ENCODE data around the gene TMEM87A. TPM values are rescaled to one million over a fixed set of nuclear protein-coding genes. Genes with fewer than 3 reads are reported as not detected.

Gene TMEM87A
- total RNA-seq, 2 donors from 2014 or later: 43.5 to 46.8 TPM

- Mint-ChIP-seq H3K36me3 (ENCODE audit: low read depth) (peaks cover 75% of the 10 kb centered on the region), H3K4me1 (no peaks in the 10 kb centered on the region), H3K27ac (no peak overlapping the region), H3K27me3 (no peaks in the 10 kb centered on the region), H3K4me3 (no peak overlapping the region), H3K9me3 (no peaks in the 10 kb centered on the region)
- ATAC-seq (replicated peaks): no peak
Observed at GRCh38 chr15:42282926-42283325, 9.7 kb upstream of the TMEM87A start.

DNA sequence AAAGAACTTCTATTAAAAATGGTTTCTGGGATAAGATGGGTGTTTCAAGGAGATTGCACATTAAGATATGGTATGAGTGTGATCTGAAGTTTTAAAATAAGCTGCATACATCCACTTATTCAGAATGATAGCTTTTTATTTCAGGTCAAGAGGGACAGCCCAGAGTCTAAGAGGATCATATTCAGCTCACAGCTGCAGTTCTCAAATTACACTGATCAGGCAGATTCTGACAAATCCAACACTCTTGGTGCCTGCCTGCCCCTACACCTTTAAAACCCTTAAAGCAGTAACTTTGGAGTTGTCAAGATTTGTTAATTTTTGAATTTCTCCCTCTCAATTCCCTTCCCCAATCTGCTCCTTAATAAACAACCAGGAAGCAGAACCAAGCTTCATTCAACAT, 9.1 kb upstream of the TMEM87A start:
- Mint-ChIP-seq H3K27ac (no peak overlapping the region), H3K4me1 (no peaks in the 10 kb centered on the region), H3K4me3 (no peak overlapping the region), H3K27me3 (no peaks in the 10 kb centered on the region), H3K36me3 (ENCODE audit: low read depth) (peaks cover 71% of the 10 kb centered on the region), H3K9me3 (no peaks in the 10 kb centered on the region)
- no peak for ATAC-seq (replicated peaks)

- no peak overlapping the region for H3K4me3 Mint-ChIP-seq
- H3K27me3 Mint-ChIP-seq: no peaks in the 10 kb centered on the region
- H3K4me1 Mint-ChIP-seq: peaks cover 6% of the 10 kb centered on the region
- peaks cover 47% of the 10 kb centered on the region for H3K36me3 Mint-ChIP-seq (ENCODE audit: low read depth)
- no peaks in the 10 kb centered on the region for H3K9me3 Mint-ChIP-seq
- H3K27ac Mint-ChIP-seq: no peak overlapping the region
- peak; percentile 21 for ATAC-seq (replicated peaks)
Observed at GRCh38 chr15:42279234-42279723, 6.0 kb upstream of the TMEM87A start.

DNA sequence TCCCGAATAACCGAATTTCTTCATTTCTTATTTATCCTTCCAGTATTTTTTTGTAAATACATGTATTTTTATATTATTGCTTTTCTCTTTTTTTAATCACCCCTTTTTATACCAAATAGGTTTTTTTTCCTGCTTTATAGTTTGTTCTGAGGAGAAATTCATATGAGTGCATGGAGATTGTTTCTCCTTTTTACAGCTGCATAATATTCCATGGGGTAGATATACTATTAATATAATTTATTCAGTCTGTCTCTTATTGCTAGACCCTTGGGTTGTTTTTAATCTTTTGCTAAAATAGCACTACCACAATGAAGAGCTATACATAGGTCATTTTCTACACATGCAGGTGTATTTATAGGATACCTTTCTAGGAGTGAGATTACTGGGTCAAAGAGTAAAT, 3.5 kb upstream of the TMEM87A start:
- no peaks in the 10 kb centered on the region for H3K27me3 Mint-ChIP-seq
- no peak overlapping the region for H3K27ac Mint-ChIP-seq
- H3K4me3 Mint-ChIP-seq: no peak overlapping the region
- peaks cover 52% of the 10 kb centered on the region for H3K36me3 Mint-ChIP-seq (ENCODE audit: low read depth)
- H3K9me3 Mint-ChIP-seq: no peaks in the 10 kb centered on the region
- ATAC-seq (replicated peaks): no peak
- peaks cover 9% of the 10 kb centered on the region for H3K4me1 Mint-ChIP-seq

- Mint-ChIP-seq H3K9me3 (no peaks in the 10 kb centered on the region), H3K4me3 (peak overlapping the region; percentile 96), H3K27me3 (no peaks in the 10 kb centered on the region), H3K4me1 (peaks cover 15% of the 10 kb centered on the region), H3K27ac (peak overlapping the region; percentile 100), H3K36me3 (ENCODE audit: low read depth) (peaks cover 55% of the 10 kb centered on the region)
- no peak for ATAC-seq (replicated peaks)
Observed at GRCh38 chr15:42275780-42276391, 2.7 kb upstream of the TMEM87A start.

DNA sequence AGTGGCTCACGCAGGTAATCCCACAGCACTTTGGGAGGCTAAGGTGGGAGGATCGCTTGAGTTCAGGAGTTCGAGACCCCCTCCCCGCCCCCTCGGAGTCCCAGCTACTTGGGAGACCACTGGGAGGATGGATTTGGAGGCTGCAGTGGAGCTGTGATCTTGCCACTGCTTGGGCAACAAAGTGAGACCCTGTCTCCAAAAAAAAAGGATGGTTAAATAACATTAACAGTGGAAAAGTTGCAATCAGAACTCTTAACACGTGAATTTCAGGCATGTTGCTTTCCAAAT, 1.4 kb upstream of the TMEM87A start:
- Mint-ChIP-seq H3K9me3 (no peaks in the 10 kb centered on the region), H3K4me1 (peaks cover 19% of the 10 kb centered on the region), H3K27me3 (no peaks in the 10 kb centered on the region), H3K36me3 (ENCODE audit: low read depth) (peaks cover 54% of the 10 kb centered on the region), H3K27ac (peak overlapping the region; percentile 100), H3K4me3 (peak overlapping the region; percentile 96)
- ATAC-seq (replicated peaks): no peak

- peak overlapping the region; percentile 96 for H3K4me3 Mint-ChIP-seq
- no peaks in the 10 kb centered on the region for H3K9me3 Mint-ChIP-seq
- ATAC-seq (replicated peaks): peak; percentile 42
- no peaks in the 10 kb centered on the region for H3K27me3 Mint-ChIP-seq
- H3K36me3 Mint-ChIP-seq (ENCODE audit: low read depth): peaks cover 55% of the 10 kb centered on the region
- H3K27ac Mint-ChIP-seq: peak overlapping the region; percentile 100
- H3K4me1 Mint-ChIP-seq: peaks cover 19% of the 10 kb centered on the region
Observed at GRCh38 chr15:42273900-42274701, 868 bp upstream of the TMEM87A start.

GRCh38 chr15:42270996-42271395, 2.2 kb downstream of the TMEM87A start:
- Mint-ChIP-seq H3K4me3 (peak overlapping the region; percentile 96), H3K36me3 (ENCODE audit: low read depth) (peaks cover 75% of the 10 kb centered on the region), H3K9me3 (no peaks in the 10 kb centered on the region), H3K4me1 (peaks cover 23% of the 10 kb centered on the region), H3K27ac (no peak overlapping the region), H3K27me3 (no peaks in the 10 kb centered on the region)
- no peak for ATAC-seq (replicated peaks)

DNA sequence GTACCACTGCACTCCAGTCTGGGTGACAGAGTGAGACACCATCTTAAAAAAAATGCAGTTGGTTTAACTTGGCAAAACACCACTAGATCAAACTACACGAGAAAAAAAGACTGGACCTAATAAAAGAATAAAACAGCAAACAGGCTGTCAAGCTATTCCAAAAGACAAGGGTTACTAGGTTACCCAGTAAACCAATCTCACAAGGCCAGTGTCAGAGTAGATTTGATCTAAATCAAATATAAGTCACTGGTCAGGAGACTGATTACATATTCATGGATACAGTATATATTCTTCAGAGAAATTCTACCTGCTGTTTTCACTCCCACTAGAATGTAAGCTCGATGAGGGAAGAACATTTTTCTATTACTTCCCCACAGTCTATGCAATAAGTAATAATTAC, 2.7 kb downstream of the TMEM87A start:
- Mint-ChIP-seq H3K27me3 (no peaks in the 10 kb centered on the region), H3K36me3 (ENCODE audit: low read depth) (peaks cover 80% of the 10 kb centered on the region), H3K9me3 (no peaks in the 10 kb centered on the region), H3K27ac (no peak overlapping the region), H3K4me1 (peaks cover 19% of the 10 kb centered on the region), H3K4me3 (peak overlapping the region; percentile 96)
- no peak for ATAC-seq (replicated peaks)

DNA sequence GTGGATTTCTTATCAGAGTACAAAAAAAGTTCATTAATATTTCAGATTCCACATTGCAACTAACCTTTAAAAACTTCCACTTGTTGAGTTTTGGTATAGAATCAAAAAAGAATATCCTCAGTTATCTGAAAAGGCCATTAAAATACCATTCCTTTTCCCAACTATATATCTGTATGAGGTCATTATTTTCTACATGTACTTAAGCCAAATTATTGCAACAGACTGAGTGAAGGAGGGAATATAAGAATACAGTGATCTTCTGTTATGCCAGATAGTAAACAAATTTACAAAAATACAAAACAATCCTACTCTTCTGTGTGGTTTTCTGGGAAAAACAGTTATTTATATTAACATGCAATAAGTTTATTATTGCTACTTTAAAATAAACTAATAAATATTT, 5.9 kb downstream of the TMEM87A start:
- no peak overlapping the region for H3K4me3 Mint-ChIP-seq
- peaks cover 18% of the 10 kb centered on the region for H3K4me1 Mint-ChIP-seq
- no peaks in the 10 kb centered on the region for H3K27me3 Mint-ChIP-seq
- no peak overlapping the region for H3K27ac Mint-ChIP-seq
- H3K9me3 Mint-ChIP-seq: no peaks in the 10 kb centered on the region
- ATAC-seq (replicated peaks): no peak
- H3K36me3 Mint-ChIP-seq (ENCODE audit: low read depth): peaks cover 97% of the 10 kb centered on the region

- Mint-ChIP-seq H3K4me1 (peaks cover 5% of the 10 kb centered on the region), H3K9me3 (no peaks in the 10 kb centered on the region), H3K36me3 (ENCODE audit: low read depth) (peaks cover 100% of the 10 kb centered on the region), H3K27me3 (no peaks in the 10 kb centered on the region), H3K27ac (no peak overlapping the region), H3K4me3 (no peak overlapping the region)
- ATAC-seq (replicated peaks): no peak
Observed at GRCh38 chr15:42264795-42265194, 8.4 kb downstream of the TMEM87A start.

- Mint-ChIP-seq H3K27me3 (no peaks in the 10 kb centered on the region), H3K27ac (no peak overlapping the region), H3K36me3 (ENCODE audit: low read depth) (peaks cover 56% of the 10 kb centered on the region), H3K9me3 (peaks cover 20% of the 10 kb centered on the region), H3K4me3 (no peak overlapping the region), H3K4me1 (peaks cover 11% of the 10 kb centered on the region)
- no peak for ATAC-seq (replicated peaks)
Observed at GRCh38 chr15:42253300-42253699, 19.9 kb downstream of the TMEM87A start.

- Mint-ChIP-seq H3K4me1 (peaks cover 6% of the 10 kb centered on the region), H3K36me3 (ENCODE audit: low read depth) (peaks cover 80% of the 10 kb centered on the region), H3K4me3 (no peak overlapping the region), H3K27me3 (no peaks in the 10 kb centered on the region), H3K9me3 (no peaks in the 10 kb centered on the region), H3K27ac (no peak overlapping the region)
- no peak for ATAC-seq (replicated peaks)
Observed at GRCh38 chr15:42240823-42241222, 32.4 kb downstream of the TMEM87A start.

- no peak overlapping the region for H3K27ac Mint-ChIP-seq
- H3K36me3 Mint-ChIP-seq (ENCODE audit: low read depth): peaks cover 92% of the 10 kb centered on the region
- no peaks in the 10 kb centered on the region for H3K27me3 Mint-ChIP-seq
- no peak for ATAC-seq (replicated peaks)
- no peaks in the 10 kb centered on the region for H3K9me3 Mint-ChIP-seq
- H3K4me3 Mint-ChIP-seq: no peak overlapping the region
- peaks cover 6% of the 10 kb centered on the region for H3K4me1 Mint-ChIP-seq
Observed at GRCh38 chr15:42239528-42240182, 33.6 kb downstream of the TMEM87A start.

- H3K4me3 Mint-ChIP-seq: no peak overlapping the region
- no peaks in the 10 kb centered on the region for H3K9me3 Mint-ChIP-seq
- H3K27ac Mint-ChIP-seq: no peak overlapping the region
- peaks cover 99% of the 10 kb centered on the region for H3K36me3 Mint-ChIP-seq (ENCODE audit: low read depth)
- H3K4me1 Mint-ChIP-seq: no peaks in the 10 kb centered on the region
- ATAC-seq (replicated peaks): no peak
- H3K27me3 Mint-ChIP-seq: no peaks in the 10 kb centered on the region
Observed at GRCh38 chr15:42233107-42233506, 40.1 kb downstream of the TMEM87A start.

Data from activated T-helper 17 cell treated with anti-CD3 and anti-CD28 coated beads, Interleukin-2, amount 50 U/mL, for 72 hours (primary cell).